Esophagus muscularis mucosa (tissue), 3 donors: ENCODE results near the gene C6orf62.

Experiments used
- EP300 ChIP-seq: sonication (generic); formaldehyde crosslinking; IDR thresholded peaks from one replicate; pipeline ENCODE4 v1.6.1; 2017; ENCODE audit warnings: antibody characterized with exemption
- TF ChIP-seq, protein P1 (sequence below), 3 experiments: fragments of 200-600 bp in 2 of 3; fragments of 450-650 bp in 1 of 3; sonication (generic) in 2 of 3; IDR thresholded peaks; one replicate each; pipeline ENCODE4 v1.5.1; 2017 to 2019; ENCODE audit warnings: antibody characterized with exemption in 3 of 3, mild to moderate bottlenecking in 2 of 3, moderate library complexity in 1 of 3

DNA sequence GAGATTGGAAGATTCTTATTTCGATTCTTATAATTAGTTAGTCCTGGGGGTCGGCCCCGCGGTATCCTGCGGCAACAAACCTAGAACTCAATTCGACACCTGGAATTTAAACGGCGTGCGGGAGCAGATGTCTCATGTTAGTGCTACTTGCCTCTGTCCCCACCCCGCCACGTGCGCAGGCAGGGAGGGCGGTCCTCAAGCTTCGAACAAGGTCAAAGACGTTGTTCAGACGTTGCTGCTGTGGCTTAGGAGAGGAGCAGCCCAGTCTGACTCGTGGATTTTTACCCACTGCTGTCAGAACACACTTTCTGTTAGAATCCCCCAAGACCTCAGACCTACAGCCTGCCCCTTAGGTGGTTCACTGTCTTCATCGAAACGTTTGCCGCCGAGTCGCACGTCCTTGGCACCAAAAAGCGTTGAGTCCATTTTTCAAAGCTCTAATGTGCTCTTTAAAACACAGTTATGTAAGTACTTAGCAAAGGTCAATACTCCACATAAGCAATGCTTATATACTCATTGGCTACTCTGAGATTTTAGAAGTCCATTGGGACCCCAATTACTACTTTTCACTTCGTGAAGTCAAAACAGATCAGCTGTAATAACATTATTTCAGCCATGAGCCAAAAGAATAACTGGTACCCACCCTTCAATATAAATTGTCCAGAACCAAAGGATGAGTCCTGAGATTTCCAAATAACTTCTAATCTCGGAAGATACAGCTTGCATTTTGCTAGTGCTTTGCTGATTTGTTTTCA is 2.7 kb upstream of the C6orf62 start:
- TF ChIP-seq, protein P1, sequence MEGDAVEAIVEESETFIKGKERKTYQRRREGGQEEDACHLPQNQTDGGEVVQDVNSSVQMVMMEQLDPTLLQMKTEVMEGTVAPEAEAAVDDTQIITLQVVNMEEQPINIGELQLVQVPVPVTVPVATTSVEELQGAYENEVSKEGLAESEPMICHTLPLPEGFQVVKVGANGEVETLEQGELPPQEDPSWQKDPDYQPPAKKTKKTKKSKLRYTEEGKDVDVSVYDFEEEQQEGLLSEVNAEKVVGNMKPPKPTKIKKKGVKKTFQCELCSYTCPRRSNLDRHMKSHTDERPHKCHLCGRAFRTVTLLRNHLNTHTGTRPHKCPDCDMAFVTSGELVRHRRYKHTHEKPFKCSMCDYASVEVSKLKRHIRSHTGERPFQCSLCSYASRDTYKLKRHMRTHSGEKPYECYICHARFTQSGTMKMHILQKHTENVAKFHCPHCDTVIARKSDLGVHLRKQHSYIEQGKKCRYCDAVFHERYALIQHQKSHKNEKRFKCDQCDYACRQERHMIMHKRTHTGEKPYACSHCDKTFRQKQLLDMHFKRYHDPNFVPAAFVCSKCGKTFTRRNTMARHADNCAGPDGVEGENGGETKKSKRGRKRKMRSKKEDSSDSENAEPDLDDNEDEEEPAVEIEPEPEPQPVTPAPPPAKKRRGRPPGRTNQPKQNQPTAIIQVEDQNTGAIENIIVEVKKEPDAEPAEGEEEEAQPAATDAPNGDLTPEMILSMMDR (IDR thresholded peaks at IDR 0.05), result no peak
- TF ChIP-seq EP300, result no peak
